Left renal cortex interstitium (tissue), 4 donors: Measurements from ENCODE around the gene FAM3B. TPM values are rescaled to one million over a fixed set of nuclear protein-coding genes. Genes with fewer than 3 reads are reported as not detected.

ENCODE experiments used
- DNase-seq, 4 donors: peaks; one replicate each; pipeline ENCODE4 v3.0.0-alpha.2; 2013; ENCODE audit warnings: low read depth in 4 of 4, low spot score in 2 of 4, missing footprints in 1 of 4
- polyA plus RNA-seq, 4 donors: library from polyadenylated mRNA; unstranded; fragments of 120-200 nt; gene quantifications; one replicate each; pipeline ENCODE4 v1.2.1, GENCODE V29; 2013; ENCODE audit not compliant: insufficient read length in 4 of 4

Gene FAM3B
- polyA plus RNA-seq, 4 donors = 14.1 to 33.9 (median 20.0) TPM

DNA sequence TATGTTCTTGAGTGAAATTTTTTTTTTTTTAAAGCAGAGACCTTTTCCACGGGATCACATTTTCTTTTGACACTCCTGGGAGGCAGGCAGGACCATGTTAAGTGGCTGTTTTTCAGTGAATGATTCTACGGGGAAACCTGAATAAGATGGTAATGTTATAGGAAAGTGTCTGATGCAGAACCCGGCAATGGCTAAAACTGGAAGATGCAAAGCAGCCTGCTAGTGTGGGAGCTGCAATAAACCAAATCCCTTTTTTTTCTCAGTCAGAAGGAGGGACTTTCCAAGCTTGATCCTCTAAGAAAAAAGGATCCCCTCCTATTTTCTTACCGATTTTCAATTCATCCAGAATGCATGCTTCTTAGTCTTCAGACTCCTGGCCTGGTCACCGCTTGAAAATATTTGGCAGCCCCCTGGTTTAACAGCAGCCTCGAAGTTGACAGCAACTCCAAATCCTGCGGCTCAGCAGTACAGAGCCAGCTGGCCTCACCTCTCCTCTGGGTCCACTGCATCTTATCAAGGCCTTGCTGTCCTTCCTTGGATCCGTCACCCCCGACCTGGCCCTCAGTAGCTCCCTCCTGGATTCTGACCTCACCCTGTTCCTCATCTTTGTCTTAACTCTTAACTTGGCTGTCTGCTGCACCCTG lies 50.8 kb downstream of the FAM3B start:
- no peak for DNase-seq

GRCh38 chr21:41367945-41368734 lies 51.5 kb downstream of the FAM3B start:
- no peak for DNase-seq

- no peak for DNase-seq
These were observed 52.1 kb downstream of the FAM3B start for GRCh38 chr21:41368735-41369104.

DNA sequence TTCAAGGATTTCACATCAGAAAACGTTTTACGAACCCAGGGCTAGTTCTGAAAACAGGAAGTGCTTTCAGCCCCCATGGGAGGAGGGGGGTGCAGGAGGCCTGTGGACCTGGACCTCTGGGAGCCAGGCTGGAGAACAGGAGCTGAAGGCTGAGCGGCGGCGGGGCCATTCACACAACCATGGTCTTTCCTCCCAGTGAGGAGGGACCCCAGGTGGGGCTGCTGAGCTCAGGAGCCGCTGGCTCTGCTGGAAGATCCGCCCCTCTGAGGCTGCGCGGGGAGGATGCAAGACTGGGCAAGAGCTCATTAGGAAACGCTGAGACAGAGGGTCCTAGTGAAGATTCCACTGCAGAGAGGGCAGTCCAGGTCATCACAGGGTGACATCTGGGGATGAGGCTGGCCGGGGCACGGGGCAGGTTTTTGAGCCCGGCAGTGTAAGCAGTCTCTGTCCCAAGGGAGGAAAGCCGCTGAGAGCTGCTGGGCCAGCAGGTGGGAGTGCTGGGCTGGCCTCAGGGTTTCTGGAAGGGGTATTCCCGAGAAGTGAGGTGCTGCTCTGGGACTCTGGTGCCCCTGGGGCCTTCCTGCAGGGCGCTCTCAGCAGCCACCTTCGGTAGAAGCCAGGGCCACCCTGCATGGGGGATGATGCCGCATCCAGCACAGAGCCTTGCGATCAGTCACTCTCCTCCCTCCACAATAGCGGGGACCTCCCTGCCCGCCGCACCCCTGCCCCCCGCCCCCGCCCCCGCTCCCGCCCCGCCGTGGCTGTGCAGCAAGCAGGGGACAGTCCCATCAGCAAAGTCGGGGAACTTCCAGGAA lies 52.7 kb downstream of the FAM3B start:
- no peak for DNase-seq

- DNase-seq = no peak
These were observed 53.6 kb downstream of the FAM3B start for GRCh38 chr21:41369920-41370839.

GRCh38 chr21:41370840-41371684 lies 54.5 kb downstream of the FAM3B start:
- no peak for DNase-seq

DNA sequence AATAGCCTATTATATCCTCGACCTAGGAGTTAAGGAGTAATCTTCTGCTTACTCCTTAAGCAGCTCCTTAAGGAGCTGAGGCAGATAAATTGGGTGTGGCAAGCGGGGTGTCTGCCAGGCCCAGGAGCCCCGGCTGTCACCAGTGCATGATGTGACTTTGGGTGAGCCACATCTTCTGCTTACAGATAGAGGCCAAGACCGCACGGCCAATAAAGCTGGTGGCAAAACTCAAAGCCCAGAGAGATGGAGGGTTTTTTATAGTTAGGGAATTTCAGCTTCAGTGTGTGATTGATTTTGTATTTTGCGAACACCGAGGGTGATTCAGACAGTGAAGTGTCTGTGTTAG lies 55.1 kb downstream of the FAM3B start:
- DNase-seq = no peak

DNA sequence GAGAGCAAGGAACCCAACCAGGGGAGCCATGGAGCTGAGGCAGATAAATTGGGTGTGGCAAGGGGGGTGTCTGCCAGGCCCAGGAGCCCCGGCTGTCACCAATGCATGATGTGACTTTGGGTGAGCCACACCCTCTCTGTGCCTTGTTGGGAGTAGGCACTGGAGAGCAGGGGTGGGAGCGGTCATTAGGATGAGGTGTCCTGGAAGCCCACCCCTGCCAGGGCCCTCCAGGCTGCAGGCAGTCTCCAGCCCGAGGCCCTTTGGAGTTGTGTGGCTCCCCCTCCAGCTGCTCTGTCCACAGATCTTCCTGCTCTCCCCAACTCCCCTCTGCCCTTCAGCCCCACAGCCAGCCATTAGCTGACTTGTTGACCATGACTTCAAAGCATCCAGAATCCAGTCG lies 56.7 kb downstream of the FAM3B start:
- no peak for DNase-seq

DNA sequence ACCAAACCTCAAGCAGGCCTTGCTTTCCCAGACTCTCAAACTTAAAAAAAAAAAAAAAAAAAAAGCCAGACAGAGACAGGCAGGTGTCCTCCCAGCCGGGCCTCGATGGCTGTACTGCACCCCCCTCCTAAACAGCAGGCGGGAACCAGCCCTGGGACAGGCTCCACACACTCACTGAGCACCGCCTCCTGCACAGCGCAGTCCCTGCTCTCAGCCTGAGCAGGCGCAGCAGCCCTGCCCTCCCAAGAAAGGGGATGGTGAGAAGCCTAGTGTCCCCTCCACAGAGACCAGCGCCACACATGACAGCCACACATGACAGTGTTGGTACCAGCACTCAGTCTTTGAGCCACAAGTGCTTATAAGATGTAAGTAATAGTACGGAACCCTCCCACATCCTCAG lies 57.2 kb downstream of the FAM3B start:
- DNase-seq = no peak

DNA sequence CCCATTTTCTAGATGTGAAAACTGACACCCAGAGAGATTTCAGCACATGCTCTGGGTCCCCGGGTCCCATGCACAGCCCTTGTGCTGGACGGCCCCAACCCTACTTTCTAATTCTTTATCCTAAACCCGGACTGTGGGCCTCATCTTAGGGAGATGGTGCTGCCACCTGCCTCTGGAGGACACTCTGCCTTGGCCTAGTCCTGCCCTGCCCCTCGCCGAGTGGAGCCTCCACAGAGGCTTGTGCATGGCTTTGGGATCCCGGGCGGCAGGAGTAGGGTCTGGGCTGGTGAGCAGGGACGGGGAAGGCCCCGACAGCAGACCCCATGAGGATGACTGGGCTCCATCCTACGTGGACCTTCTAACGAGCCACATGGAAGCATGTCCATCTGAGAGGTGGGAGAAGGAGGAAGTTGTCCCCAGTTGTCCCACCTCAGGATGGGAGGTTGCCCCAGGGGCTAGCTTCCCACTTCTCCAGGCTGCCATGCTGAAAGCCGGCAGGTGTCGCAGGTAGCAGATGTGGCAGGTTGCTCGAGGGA lies 57.6 kb downstream of the FAM3B start:
- no peak for DNase-seq

GRCh38 chr21:41374867-41375533 lies 58.4 kb downstream of the FAM3B start:
- no peak for DNase-seq

DNA sequence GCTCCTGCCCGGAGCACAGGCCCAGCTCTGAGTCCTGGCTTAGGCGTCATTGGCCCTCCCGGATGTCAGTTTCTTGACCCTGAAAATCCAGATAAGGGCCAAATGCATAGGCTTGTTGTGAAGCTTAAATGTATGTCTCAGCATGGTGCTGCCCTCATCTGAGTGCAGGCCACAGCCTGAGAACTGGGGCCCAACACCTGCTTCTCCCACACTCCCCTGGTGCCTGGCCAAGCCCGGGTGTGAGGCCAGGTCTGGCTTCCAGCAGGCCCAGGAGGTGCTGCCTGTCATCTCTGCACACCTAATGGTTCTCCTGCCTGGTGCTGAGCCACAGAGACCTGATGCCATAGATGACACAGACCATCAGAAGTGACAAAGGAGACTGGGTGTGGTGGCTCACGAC lies 59.3 kb downstream of the FAM3B start:
- DNase-seq = no peak

DNA sequence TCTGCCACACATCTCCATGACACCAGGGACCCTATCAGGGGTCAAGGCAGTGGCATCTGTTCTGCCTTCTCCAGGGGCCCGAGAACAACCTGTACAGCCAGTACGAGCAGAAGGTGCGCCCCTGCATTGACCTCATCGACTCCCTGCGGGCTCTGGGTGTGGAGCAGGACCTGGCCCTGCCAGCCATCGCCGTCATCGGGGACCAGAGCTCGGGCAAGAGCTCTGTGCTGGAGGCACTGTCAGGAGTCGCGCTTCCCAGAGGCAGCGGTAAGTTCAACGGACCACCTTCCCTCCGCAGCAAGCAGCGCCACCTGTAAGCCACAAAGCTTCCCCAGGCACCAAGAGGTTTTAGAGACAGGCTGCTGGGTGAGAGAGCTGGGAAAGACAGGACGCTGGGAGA lies 61.1 kb downstream of the FAM3B start:
- DNase-seq = no peak

DNA sequence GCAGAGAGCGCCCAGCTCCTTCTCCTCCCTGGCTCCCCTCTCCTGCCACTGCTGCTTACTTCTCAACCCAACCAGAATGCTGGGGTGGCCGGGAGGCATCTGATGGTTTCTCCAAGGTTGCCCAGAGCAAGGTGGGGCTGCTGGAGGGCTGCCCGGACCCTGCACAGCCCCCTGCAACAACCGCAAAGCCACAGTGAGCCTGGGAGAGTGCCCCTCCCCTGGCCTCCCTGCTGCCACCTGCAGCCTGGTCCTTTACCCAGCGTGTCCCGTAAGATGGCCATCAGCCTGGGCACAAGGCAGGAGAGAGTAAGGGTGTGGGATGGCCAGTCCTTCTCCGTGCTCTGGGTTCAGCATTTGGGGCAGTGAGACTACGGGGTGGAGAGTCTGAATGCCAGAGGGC lies 62.2 kb downstream of the FAM3B start:
- no peak for DNase-seq

DNA sequence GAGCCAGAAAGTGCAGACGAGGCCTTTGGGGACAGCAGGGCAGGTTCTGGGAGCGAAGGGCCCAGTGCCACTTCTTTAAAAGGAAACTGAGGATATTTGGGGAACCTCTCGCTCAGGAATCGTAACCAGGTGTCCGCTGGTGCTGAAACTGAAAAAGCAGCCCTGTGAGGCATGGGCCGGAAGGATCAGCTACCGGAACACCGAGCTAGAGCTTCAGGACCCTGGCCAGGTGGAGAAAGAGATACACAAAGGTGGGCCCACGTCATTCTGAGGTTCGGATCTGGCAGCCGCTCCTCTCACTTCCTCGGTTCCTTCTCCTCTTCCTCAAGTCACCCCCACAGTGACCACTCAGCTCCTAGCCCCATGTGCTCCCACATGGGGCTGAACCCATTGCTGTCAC lies 63.3 kb downstream of the FAM3B start:
- DNase-seq = no peak

- no peak for DNase-seq
These were observed 65.1 kb downstream of the FAM3B start for GRCh38 chr21:41381731-41382130.

- no peak for DNase-seq
These were observed 70.6 kb downstream of the FAM3B start for GRCh38 chr21:41387042-41387819.

DNA sequence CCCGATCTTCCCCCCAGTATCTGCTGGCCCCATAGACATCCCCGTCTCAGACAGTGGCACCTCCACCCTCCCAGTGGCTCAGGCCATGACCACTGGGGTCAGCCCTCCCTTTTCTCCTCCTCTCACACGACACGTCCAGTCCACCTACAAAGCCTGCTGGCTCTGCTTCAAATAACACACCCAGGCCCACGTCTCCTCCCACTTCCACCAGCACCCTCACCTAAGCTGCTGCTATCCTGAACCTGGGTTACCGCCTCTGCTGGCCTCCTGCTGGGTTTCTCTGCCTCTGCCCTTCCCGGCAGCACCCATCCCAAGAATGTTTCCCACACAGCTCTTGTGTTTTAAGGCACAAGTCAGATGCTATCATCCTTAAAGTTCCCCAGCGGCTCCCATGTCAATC lies 71.2 kb downstream of the FAM3B start:
- DNase-seq = no peak
